Cardiac fibroblast (primary cell): Measurements from ENCODE around the gene FAM83D.

Experiments
- DNase-seq, 2 donors: peaks; one replicate each; pipeline versions ENCODE4 v3.0.0 to v3.0.0-alpha.2; 2010; ENCODE audit warnings: low read depth in 2 of 2
- H3K4me3 ChIP-seq, 2 donors: replicated peaks in 1 of 2; 1 replicate in 1 of 2; 2 replicates in 1 of 2; pipeline ENCODE4 v1.5.1; 2011; ENCODE audit warnings: low read depth in 2 of 2, low read length in 2 of 2, mild to moderate bottlenecking in 2 of 2, moderate library complexity in 1 of 2
- CTCF ChIP-seq: IDR thresholded peaks from one replicate; pipeline ENCODE4 v1.5.1; 2011; ENCODE audit warnings: low read depth, mild to moderate bottlenecking, low read length, inconsistent platforms

The FAM83D gene

GRCh38 chr20:38896009-38896594, 30.1 kb upstream of the FAM83D start:
- no peak for TF ChIP-seq CTCF
- H3K4me3 ChIP-seq, result no peak overlapping the region
- DNase-seq, result no peak

GRCh38 chr20:38897267-38897666, 28.9 kb upstream of the FAM83D start:
- no peak for TF ChIP-seq CTCF
- no peak overlapping the region for H3K4me3 ChIP-seq
- DNase-seq, result no peak

DNA sequence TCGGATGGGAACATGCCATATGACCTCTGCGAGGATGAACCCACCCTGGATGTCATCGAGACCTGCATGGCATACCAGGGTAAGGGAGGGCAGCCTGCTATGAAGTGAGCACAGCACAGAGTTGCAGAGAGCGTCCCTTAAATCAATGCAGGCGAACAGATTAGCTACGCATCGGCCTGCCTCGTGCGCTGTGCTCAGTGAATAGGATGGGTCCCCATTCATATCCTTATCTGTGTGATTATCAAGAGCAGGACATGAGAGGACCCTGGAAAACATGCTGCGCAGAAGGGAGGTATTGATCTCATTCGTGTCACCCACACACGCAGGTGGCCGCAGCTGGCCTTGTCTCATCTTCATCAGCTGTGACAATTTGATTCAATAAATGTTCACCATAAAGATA, 25.6 kb upstream of the FAM83D start:
- DNase-seq, result no peak
- TF ChIP-seq CTCF, result no peak
- H3K4me3 ChIP-seq, result no peak overlapping the region

- DNase-seq, result no peak
- no peak overlapping the region for H3K4me3 ChIP-seq
- TF ChIP-seq CTCF, result no peak
Observed at GRCh38 chr20:38902601-38903000, 23.6 kb upstream of the FAM83D start.

GRCh38 chr20:38903335-38903734, 22.9 kb upstream of the FAM83D start:
- no peak overlapping the region for H3K4me3 ChIP-seq
- no peak for TF ChIP-seq CTCF
- DNase-seq, result no peak

- no peak for TF ChIP-seq CTCF
- DNase-seq, result peak in 1 of 2 donors; percentile 26
- no peak overlapping the region for H3K4me3 ChIP-seq
Observed at GRCh38 chr20:38905375-38905774, 20.8 kb upstream of the FAM83D start.
